Activated CD8-positive, alpha-beta memory T cell treated with anti-CD3 and anti-CD28 coated beads for 36 hours (primary cell): ENCODE measurements around the gene LRRC3. TPM values are rescaled to one million over a fixed set of nuclear protein-coding genes. Genes with fewer than 3 reads are reported as not detected.

Experiments
- CTCF ChIA-PET: fragments of 350-600 bp; sonication (Branson Sonifier 250); formaldehyde crosslinking; loops from one replicate; lab custom pipeline; 2021; ENCODE audit warnings: antibody characterized with exemption; lab: Charles Lee
- POLR2A ChIA-PET: fragments of 350-600 bp; sonication (Branson Sonifier 250); formaldehyde crosslinking; loops from one replicate; lab custom pipeline; 2021; ENCODE audit warnings: antibody characterized with exemption; lab: Charles Lee
- total RNA-seq, 2 experiments: library from RNA; stranded (reverse); gene quantifications; one replicate each; pipeline ENCODE4 v1.2.3, GENCODE V29; 2021

LRRC3 gene
- total RNA-seq, 2 experiments from 2014 or later, result 1.0 TPM

DNA sequence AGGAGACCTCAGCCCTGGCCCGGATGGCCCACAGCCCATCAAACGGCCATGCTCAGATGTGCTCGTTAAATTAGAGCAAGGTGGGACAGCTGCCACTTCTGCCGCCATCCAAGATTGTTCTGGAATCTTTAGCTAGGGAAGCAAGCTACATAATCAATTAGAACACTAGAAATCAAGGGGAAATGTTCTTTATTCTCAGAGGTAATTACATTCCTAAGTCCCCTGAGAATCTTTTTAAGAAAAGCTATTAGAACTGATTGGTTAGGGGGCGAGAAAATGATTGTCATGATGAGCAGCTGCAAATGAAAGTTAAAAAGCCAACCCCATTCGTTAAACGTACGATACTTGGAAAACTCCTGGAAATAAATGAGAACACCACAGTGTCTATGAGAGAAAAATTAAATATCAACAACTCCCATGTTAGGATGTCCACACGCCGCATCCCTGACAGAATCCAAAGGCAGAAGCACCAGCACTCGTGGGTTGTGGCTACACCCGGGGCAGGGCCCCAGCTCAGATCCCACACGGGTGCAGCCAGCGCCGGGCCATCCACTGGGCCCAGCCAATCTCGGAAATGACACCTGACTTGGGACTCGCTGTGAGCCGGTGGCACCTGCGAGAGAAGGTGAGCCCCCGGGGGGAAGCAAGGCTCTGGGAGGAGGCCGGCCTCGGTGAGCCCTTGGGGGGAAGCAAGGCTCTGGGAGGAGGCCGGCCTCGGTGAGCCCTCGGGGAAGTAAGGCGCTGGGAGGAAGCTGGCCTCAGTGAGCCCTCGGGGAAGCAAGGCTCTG, 47.1 kb downstream of the LRRC3 start:
- CTCF ChIA-PET, result interaction anchor here (1.3 kb wide), 1 partner anchor 8 kb away, joined by 4 read pairs; no protein-coding TSS in a partner anchor
- POLR2A ChIA-PET, result no interaction called here

DNA sequence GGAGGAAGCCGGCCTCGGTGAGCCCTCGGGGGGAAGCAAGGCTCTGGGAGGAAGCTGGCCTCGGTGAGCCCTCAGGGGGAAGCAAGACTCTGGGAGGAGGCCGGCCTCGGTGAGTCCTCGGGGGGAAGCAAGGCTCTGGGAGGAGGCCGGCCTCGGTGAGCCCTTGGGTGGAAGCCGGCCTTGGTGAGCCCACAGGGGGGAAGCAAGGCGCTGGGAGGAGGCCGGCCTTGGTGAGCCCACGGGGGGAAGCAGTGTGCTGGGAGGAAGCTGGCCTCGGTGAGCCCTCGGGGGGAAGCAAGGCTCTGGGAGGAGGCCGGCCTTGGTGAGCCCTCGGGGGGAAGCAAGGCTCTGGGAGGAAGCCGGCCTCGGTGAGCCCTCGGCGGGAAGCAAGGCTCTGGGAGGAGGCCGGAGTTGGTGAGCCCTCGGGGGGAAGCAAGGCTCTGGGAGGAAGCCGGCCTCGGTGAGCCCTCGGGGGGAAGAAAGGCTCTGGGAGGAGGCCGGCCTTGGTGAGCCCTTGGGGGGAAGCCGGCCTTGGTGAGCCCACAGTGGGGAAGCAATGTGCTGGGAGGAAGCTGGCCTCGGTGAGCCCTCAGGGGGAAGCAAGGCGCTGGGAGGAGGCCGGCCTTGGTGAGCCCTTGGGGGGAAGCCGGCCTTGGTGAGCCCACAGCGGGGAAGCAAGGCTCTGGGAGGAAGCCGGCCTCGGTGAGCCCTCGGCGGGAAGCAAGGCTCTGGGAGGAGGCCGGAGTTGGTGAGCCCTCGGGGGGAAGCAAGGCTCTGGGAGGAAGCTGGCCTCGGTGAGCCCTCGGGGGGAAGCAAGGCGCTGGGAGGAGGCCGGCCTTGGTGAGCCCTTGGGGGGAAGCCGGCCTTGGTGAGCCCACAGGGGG, 47.9 kb downstream of the LRRC3 start:
- ChIA-PET CTCF (interaction anchor here (0.7 kb wide), 1 partner anchor 543 kb away, joined by 3 read pairs; no protein-coding TSS in a partner anchor), POLR2A (interaction anchor here (0.6 kb wide), 1 partner anchor 288 kb away, joined by 3 read pairs; no protein-coding TSS in a partner anchor)

DNA sequence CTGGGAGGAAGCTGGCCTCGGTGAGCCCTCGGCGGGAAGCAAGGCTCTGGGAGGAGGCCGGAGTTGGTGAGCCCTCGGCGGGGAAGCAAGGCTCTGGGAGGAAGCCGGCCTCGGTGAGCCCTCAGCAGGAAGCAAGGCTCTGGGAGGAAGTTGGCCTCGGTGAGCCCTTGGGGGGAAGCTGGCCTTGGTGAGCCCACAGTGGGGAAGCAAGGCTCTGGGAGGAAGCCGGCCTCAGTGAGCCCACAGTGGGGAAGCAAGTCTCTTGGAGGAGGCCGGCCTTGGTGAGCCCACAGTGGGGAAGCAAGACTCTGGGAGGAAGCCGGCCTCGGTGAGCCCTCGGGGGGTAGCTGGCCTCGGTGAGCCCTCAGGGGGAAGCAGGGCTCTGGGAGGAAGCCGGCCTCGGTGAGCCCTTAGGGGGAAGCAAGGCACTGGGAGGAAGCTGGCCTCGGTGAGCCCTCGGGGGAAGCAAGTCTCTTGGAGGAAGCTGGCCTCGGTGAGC, 48.6 kb downstream of the LRRC3 start:
- ChIA-PET CTCF (interaction anchor here (0.7 kb wide), 1 partner anchor 542 kb away, joined by 3 read pairs; no protein-coding TSS in a partner anchor), POLR2A (interaction anchor here (0.6 kb wide), 1 partner anchor 288 kb away, joined by 3 read pairs; no protein-coding TSS in a partner anchor)

DNA sequence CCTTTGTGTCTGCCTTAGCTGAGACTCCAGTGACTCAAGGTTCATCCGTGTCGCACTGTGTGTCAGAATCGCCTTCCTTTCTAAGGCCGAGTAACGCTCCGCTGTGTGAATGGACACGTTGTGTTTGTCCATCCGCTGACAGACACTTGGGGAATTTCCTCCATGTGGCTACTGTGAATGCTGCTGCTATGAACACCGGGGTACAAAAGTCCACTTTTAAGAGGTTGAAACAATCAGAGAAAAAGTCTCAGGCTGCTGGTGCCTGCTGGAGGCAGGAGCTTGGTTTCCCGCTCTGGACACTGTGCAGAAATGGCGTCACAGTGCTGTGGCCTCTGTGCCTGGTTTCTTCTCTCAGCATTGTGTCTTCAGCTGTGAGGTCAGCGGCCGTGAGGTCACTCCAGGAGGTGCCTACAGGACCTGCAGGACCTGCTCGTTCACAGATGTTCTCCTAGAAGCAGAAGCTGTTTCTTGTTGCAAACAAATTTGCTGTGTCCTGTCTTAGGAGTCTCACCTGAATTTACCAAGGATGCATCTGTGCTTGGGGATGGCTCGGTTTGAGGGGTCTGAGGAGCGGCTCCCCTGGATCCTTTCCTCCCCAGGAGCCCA, 50.5 kb downstream of the LRRC3 start:
- ChIA-PET CTCF (interaction anchor here (1.7 kb wide), 1 partner anchor 288 kb away, joined by 4 read pairs; no protein-coding TSS in a partner anchor), POLR2A (no interaction called here)

DNA sequence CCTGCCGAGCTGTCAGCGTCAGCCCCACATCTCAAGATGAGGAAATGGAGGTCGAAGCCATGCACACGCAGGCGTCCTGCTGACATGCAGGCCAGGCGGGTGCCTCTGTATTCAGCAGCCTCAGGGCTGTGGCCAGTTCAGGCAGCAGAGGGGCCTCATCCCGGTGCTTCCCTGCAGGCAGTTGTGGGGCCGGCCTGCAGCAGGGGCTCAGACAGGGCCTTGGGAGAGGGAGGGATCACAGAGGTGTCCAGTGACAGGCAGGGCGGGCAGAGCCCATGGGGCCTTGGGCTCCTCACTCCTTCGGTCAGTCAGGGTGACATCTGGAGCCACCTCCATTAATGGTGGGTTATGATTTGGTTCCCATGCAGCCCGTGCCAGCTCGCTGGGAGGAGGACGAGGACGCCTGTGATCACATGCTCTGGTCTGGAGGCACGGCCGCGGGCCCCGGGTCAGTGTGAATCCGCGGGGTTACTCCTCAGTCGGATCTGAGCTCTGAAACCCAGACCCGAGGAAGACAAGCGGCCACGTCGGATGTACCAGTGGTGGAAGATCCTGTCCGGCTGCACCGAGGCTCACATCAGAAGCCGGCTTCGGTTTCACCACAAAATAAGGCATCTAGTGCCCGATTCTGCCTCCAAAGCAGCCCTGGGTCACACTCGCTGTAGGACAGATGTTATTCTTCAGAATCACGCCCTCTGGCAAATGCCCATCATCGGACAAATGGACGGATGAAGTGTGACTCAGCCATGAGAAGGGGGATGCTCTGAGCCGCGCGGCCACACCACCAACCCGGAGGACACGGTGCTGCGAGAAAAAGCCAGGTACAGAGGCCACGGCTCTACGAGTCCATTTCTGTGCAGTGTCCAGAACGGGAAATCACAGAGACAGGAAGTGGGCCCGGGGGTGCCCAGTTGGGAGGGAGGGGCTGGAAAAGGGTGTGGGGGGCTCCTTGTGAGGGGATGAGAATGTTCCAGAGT, 51.3 kb downstream of the LRRC3 start:
- ChIA-PET POLR2A (no interaction called here), CTCF (interaction anchor here (1.7 kb wide), 1 partner anchor 287 kb away, joined by 4 read pairs; no protein-coding TSS in a partner anchor)

DNA sequence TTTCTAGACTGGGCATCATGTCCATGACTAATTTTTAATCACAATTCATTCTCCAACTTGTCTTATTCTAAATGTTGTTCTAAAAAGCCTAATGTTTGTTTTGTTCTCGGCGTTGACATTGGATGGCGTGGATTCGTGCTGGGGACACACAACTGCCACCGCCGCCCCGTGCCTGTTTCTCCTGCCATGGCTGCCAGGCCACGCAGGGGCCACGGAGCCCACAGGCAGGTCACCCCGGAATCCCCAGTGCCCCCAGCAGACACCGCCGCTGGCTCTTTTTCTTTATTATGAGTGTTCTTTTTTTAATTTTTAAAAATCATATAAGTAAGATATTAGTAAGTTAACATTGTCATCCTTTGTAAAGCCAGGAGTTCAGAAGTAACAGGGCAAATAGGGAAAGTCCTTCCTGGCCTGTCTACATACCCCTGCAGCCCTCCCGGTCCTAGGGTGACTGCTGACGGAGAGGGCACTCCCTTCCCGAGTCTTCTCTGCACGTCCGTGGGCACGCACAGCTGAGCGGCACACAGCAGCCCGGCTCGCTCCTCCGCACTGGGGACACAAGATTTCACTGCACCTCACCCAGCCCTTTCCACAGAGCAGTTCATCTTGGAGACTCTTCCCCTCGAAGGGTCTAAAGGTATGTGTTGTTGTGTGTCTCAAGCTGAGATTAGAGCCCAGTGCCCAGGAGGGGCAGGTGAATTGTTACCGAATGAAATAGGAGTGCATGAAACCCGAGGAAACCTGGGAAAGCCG, 52.5 kb downstream of the LRRC3 start:
- ChIA-PET CTCF (interaction anchor here (1.0 kb wide), 1 partner anchor 285 kb away, joined by 3 read pairs; no protein-coding TSS in a partner anchor), POLR2A (no interaction called here)

DNA sequence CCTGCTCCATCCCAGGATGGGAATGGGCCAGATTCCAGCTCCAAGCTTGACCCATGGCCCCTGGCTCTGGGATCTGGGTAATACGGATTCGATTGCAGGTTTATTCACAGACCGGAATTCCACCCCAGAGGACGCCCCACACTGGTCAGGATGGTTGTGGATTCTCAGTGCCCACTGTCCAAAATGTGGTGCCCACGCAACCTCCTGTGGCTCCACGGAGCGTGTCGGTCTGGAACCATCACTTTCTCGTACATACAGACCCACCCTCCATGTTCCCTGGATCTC, 53.1 kb downstream of the LRRC3 start:
- CTCF ChIA-PET, result interaction anchor here (1.0 kb wide), 1 partner anchor 285 kb away, joined by 3 read pairs; no protein-coding TSS in a partner anchor
- POLR2A ChIA-PET, result no interaction called here

DNA sequence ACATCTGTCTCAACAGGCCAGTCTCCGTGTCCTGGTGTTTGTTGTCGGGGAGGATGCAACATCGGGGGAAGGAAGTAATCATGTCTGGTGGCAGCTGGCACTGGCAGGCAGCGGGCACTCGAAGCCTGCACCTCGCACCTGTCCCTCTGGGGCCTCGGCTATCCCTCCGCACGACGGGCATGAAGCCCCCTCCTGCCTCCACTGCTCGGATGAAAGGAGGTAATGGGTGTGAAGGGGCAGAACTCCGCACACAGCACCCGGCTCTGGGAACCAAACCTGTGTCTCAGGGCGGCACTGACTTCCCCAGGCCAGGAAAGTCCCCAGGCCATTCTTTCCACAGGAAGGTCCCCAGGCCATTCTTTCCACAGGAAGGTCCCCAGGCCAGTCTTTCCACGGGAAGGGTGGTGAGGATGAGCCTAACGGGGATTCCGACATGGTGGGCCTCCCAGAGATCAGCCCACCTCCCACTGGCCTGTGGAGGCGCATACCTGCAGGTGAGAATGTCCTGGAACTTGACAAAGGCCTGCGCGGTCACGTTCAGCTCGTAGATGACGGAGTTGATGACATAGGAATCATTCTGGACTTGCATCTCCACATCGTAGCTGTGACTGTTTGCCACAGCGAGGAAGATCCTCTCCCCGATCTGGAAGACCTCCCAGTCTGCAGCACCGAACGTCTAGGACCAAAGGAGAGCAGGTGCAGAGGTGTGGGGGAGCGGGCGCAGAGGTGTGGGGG, 53.6 kb downstream of the LRRC3 start:
- ChIA-PET POLR2A (no interaction called here), CTCF (interaction anchor here (1.0 to 1.2 kb wide), 2 partner anchors 284 to 364 kb away, joined by 3 read pairs; partner anchors contain the start of gene PTTG1IP)

DNA sequence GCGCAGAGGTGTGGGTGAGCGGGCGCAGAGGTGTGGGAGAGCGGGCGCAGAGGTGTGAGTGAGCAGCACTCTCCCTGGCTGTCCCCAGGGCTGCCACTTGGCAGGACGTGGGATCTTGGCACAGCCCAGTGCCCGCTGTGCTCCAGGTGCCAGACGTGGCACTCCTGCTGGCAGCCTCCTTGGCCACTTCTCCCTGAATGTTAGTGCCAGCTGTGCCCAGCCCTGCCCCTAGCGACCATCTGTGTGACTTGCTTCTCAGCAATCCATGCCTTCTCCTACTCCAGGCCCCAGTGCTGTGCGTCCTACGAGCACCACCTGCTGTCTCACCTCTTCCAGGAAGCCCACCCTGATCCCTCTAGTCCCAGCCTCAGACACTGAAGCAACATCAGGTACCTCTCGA, 54.2 kb downstream of the LRRC3 start:
- ChIA-PET POLR2A (no interaction called here), CTCF (interaction anchor here (0.6 to 2.0 kb wide), 8 partner anchors 9 to 364 kb away, joined by 3 to 15 read pairs (median 4); partner anchors contain the start of gene PTTG1IP)

DNA sequence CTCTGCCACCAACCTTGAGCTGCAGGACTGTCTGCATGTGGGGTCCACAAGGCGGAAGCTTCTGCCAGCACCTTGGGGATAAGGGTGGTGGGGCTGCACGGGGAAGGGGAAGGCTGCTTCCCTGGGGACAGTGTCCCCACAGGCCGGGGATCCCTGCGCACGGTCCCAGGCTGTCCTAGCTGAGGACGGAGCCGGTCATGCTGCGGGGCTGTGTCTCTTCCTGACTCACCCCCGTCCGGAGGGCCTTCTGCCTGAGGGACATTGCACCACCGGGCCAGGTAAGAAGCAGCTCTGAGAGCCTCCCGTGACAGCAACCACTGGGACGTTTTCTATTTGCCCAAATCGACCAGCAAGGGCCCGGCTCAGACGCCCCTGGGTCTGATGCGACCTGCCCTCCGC, 54.8 kb downstream of the LRRC3 start:
- POLR2A ChIA-PET, result no interaction called here
- CTCF ChIA-PET, result interaction anchor here (0.6 to 2.0 kb wide), 19 partner anchors 8 to 363 kb away, joined by 3 to 15 read pairs (median 4); partner anchors contain the start of genes PTTG1IP and UBE2G2

DNA sequence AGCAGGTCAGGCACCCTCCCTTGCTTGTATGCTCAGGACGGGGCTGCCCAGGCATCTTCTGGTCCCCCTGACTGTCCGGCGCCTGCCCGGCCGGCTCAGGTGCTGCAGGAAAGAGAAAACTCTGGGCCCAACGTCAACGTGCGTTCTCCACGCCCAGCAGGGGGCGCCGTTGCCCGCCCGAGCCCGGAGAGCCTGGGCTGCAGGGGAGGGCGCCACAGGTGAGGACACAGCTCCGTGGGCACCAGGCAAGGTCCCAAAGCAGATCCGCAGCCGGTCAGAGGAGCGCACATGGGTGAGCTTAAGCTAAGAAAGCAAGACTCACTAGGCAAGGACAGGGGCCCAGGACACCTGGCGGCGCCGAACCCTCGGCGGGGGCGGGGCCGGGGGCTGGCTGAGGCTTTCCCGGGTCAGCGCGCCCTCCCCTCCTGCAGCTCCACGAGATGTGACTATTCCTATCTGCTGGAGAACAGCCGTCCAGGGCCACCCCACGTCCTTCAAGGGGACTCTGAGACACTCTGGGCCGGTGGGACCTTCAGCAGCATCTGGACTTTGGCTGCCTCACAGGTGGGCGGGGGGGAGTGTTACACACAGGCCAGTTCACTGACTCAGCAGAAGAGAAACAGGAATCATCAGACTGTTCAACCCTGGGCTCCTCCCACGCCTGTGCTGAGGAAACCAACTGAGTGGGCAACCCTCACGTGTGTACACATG, 55.4 kb downstream of the LRRC3 start:
- POLR2A ChIA-PET, result no interaction called here
- CTCF ChIA-PET, result interaction anchor here (0.6 to 2.0 kb wide), 19 partner anchors 8 to 416 kb away, joined by 3 to 15 read pairs (median 4); partner anchors contain the start of gene UBE2G2

DNA sequence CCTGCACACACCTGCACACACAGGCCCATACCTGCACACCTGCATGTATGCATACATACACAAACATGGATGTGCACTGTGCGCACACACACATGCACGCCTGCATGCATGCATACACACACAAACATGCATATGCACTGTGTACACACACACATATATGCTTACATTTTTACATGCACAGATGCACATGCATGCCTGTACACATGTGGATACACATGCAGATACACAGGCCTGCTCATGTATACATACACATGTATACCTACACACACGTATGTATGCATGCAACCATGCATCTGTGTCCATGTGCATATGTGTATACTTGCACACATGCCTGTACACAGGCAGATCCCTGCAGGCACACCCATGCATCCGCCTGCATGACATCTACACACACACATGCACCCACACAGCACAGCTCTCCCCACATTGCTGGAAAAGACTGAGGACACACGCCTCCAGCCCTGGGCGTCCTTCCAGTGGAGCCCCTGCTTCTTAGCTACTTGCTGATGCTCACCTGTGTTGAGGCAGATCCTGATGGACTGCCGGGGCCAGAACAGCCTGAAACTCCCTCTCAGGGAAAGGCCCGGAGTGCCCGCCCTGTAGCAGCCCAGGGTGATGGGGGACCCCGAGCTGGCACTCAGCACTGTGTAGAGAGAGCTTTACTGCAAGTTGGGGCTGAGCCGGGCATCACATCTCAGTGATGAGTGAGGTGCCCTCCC, 56.1 kb downstream of the LRRC3 start:
- CTCF ChIA-PET, result interaction anchor here (0.6 to 2.0 kb wide), 16 partner anchors 7 to 416 kb away, joined by 3 to 15 read pairs (median 4); partner anchors contain the start of gene UBE2G2
- POLR2A ChIA-PET, result no interaction called here
